A172 (cell line): ENCODE measurements around the gene RFTN1. TPM values are rescaled to one million over a fixed set of nuclear protein-coding genes. Genes with fewer than 3 reads are reported as not detected.
"Not testable (repeated sequence)": the region's sequence is repeated elsewhere in the genome, so short reads cannot be mapped to it uniquely, and the experiment has no call there.

Source experiments
- DNase-seq: peaks from one replicate; pipeline ENCODE4 v3.0.0-alpha.2; 2015; ENCODE audit warnings: low spot score
- total RNA-seq: library from RNA; depleted of rRNA; stranded (reverse); fragments of >200 nt; shearing (Covaris generic); gene quantifications from 2 replicates; pipeline ENCODE4 v1.2.3, GENCODE V29; 2014

The RFTN1 gene
- total RNA-seq, 1 experiment from 2014 or later: 52.1 TPM

DNA sequence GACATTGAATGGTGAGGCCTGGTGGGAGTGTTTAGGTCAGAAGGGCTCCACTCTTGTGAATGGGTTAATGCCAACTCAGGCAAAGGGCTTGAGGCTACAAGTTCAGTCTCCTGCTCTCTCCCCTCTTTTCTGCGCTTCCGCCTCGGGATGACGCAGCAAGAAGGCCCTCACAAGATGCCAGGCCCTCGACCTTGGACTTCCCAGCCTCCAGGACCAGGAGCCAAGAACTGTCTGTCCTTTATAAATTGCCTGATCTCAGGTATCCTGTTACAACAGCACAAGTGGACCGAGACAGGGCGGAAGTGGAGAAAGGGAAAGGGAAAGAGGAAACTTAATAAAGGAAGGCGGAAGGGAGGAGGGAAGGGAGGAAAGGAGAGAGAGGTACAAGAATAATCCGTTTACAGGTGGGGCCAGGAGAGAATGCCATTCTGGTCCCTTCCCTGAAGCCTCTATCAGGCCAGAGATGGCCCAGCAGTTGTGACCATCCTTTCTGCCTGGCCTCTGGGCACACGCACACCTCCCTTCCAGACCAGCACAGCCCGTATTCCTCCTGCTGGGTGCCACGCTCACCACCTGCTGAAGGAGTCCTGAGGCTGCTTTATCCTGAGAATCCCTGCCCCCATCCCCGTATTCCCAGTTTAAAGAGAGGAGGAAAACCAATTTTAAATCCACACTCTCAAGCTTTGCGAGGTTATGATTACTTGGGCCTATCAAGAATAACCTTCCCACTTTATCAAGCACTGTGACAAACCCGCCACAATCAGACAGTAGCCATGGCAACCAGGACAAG lies 184.3 kb downstream of the RFTN1 start:
- DNase-seq: no peak

DNA sequence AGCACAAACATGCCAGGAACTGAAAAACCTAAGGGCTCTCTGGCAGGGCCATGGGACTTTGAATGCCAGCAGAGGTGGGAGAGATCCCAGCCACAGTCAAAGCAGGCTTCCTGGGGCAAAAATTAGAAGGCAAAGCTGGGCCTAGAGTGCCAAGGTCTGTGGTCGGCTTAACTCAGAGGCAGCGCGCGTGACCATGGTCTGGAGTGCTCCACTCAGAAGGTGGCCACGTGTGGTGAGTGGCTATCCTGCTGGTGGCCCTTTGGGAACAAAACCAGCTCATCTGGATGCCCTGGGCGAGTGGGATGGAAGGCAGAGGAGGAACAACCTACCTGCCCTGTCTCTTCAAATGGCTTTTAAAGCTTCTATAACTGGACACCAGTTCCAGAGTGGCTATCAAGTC lies 185.4 kb downstream of the RFTN1 start:
- no peak for DNase-seq

DNA sequence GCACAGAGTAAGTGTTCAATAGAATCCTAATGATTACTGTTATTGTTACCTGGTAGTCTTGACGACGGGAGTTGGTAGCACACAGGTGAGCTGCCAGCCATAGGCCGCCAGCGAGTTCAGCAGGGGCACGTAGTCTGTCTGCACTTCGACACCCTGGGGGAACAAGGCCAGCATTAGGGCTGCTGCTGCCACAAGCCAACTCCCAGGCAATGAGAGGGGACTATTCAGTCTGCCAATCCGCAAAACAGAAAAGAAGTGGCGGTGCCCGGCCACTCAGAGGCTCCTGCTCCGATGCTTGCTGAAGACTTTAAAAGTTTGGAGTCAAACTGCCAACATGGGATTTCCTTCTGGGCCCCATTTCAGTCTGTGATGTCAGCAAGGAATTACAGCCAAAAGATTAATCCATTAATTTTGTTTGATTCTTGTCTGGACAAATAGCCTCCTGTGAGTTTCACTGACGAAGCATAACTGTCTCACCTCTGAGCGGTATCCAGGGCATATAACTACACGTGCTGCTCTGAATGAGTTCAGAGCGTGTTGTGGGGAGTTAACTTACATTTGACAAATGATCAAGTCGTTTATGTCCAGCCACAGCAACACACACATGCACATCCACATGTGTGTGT lies 186.7 kb downstream of the RFTN1 start:
- no peak for DNase-seq

DNA sequence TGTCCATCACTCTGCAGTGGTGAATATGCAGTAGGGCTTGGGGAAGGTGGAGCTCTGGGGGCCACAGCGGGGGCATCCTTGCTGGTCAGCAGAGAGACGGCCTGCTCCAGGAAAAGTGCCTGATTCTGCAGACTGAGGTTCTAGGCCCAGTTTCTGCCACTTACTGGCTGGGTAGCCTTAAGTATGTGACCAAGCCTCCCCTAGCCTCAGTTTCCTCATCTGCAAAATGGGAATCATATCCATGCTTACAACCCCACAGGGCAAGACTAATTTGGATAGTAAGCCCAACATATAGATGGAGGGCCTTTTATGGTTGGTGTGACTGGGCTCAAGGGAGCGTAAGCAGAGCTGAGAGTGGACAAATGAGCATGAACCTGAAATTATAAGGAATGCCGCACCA lies 187.6 kb downstream of the RFTN1 start:
- no peak for DNase-seq

DNA sequence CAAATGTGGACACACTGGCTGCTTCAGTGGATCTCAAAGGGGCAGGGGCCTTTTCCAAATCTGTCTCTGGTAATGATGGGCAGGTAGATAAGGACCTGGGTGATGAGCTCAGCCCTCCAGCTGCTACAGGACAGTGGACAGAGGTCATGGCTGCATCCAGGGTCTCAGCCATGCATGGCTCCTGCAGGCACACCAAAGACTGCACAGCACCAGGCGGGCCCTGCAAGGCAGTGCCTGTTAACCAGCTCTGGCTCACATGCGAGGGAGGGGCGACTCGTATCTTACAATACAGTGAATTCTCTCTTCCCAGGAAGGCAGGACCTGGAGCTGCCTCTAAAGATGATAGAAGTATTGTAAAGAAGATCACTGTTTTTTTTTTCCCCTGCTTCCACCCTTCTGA lies 189.8 kb downstream of the RFTN1 start:
- no peak for DNase-seq

DNA sequence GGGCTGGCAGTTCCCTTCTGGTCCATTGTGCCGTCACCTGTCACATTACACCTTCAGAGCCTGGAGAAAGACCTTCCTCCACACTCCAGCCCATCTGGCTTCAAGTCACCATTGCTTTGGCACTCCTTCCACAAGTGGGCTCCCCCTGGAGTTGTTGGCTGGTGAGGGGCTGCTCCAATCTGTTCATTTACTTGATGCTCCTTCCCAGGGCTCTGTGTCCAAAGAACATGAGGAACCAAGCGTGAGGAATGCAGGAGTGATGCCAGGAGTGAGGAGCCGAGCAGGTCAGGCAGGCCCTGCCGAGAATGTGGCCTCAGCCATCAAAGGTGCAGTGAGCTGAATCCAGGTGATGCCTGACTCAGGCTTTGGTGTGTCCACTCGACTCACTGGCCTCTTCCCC lies 191.3 kb downstream of the RFTN1 start:
- DNase-seq: no peak

DNA sequence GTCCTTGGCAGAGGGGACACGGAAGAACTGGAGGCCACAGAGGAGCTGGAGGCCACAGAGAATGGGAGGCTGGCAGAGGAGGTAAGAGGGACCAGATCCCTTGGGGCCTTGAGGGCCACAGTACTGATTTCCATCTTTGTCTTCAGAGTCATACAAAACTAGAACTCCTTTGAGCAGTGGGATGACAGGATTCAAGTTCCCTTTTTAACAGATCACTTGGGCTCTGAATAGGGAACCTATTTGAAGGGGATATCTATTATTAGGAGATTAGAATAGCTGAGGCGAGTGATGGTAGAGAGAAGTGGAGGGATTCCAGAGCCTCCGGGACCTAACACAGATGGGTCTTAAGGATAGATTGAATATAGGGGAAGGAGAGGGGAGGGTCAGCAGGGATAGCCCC lies 192.8 kb downstream of the RFTN1 start:
- DNase-seq: no peak

DNA sequence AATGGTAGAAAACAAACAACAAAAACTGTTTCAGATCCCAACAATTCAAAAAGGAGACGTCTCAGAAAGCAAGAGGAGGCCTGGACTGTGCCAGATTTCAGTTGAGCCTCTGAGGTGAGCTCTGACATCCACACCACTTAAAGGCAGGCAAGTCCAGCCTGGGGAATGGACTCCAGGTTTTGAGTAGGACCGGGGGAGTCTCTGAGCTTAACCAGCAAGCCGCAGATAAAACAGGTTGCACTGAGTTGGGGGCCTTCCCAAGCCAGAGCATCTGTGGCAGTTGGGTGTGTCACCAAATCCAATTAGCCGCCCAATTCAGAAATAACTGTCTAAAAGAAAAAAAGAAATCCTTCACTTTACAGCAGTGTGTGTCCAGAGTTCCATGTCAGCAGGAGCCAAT lies 193.8 kb downstream of the RFTN1 start:
- no peak for DNase-seq

DNA sequence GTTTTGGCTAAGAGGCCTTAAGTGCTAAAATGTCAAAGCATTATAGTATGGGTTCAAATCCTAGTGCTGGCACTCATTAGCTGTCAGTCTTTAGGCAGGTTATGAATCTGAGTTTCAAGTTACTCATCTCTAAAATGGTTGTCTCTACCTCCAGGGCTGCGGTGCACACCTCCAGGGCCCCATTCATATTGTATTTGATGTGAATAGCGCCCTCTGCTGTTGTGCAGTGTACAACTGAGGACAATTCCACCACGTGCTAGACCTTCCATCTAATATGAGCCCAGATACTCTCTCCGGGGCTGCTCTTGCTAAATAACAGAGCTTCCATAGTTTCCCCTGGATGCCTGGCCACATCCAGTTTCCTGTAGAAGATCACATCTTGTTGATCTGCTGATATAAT lies 194.2 kb downstream of the RFTN1 start:
- DNase-seq: no peak

DNA sequence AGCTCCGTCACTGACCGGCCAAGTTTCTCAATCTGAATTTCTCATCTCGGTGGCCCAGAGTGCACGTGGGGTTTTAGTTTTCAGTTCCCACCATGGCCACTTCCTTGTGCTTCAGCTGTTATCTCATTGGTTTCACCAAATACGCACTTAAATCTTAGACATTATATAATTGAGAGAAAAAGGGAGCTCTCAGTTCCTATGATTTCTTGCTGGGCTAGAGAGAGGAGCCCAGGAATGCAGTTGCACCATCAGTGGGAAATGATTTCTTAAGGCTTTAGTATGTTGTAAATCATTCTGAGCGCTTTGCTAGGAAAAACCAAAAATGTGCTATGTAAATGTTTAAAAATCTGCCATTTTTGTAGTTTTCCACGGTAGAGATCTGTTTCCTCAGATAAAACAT lies 195.3 kb downstream of the RFTN1 start:
- no peak for DNase-seq

DNA sequence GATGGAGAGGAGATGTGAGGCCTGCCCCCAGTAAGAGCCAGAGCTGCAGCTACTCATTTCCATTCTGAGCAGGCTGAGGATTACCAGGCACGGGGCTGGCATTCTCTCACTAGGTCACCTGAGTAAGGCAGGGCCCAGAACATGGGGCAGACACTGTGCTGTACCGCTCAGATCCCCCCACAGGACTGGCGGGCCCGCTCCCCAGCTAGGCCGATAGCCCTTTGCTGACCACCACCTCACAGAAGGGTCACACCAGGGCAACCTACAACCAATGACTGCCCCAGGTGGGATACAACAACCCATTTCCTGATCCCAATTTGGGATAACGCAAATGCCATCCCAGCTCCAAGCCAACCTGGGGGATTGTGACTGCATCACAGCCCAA lies 195.9 kb downstream of the RFTN1 start:
- DNase-seq: no peak

DNA sequence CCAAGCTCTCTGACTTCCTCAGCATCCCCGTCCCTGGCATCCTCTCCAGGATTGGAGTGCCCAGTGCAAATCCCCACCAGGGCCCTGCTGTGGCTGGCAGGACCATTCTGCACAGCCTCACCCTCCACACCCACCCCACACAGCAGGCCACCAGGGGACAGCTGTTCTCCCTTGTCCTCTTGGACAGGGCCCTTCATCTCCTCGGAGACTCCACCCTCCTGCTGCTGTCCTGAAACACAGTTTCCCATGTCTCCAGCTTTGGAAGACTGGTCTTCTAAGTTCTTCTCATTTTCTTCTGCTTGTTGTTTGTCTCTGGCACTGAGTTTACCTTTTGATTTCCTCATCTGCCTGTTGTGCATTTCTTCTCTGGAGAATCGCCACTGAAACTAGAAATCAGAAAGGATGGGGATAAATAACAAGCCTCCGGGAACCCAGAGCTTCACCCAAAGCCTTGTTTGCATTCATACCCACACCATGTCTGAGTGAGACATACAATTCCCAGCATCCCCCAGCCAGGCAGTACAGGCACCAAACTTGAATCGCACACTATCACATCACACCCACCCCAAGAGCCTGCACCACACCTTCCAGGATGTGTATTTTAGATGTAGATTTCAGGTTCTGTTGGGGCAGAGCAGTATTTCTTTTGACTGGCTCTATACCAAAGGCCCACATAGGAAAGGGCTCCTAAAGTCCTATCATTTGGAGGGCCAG lies 196.5 kb downstream of the RFTN1 start:
- DNase-seq: no peak

DNA sequence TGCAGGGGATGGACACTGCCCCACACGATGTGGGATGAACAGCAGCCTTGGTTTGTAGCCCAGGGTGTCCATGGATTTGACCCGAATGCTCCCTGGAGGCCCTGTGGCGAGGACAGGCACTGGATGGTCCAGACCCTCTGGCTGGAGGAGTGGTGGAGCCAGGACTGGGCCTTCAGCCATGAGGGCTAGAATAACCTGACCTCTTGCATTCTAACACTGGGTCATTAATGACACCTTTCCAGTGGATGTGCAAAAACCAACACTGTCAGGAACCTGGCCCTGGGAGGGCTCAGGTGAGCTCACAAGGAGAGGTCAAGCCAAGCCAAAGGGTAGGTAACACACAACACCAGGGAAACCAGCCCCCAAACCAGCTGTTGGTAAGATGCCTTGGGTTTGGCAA lies 197.1 kb downstream of the RFTN1 start:
- no peak for DNase-seq

DNA sequence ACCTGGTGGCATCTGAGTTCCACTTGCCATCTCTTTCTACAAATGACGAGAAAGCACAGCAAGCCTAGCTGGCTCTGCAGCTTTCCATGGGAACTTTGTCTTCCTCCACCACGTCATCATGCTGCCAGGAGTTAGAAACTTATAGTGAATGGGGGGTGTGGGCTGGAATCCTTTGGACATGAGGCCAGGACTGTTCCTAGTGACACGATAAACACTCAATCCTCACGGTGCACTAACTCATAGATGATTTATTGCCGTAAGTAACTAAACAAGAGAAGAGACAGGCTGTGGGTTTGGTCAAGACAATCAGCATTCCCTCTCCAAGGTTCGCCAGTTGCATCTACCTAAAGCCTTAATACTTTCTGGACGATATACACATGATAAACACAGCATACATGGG lies 197.9 kb downstream of the RFTN1 start:
- no peak for DNase-seq

DNA sequence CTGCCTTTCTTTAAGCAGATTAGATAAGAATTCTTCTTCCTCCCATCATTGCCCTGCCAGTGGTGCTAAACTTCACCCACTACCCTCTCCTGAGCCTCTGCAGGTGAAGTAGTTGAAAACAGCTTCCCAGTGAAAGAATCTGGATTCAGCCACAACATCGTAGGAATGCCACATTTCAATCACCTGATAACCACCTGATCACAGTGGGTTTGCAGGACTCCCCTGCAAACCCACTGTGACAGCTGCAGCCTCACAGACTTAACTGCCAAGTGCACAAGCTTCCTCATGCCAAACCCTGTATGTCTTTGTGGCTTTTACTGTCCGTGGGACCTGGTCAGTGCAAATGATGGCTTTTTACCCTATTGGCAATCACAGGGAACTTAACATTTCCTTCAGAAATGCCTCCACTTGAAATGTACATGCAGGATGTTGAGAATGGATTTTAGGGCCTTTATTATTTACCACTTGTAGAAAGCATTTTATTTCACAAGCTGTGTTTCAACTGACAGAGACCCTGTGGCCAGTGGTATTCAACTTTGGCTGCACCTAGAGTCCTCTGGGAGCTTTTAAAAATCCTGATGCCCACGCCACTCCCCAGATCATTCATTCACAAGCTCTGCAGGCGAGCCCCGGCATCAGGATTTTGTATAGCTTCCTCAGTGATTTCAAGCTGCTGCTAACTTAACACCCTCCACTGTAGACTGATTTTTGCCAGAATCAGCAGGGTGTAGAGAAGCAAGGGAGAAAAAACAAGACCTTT lies 199.4 kb downstream of the RFTN1 start:
- DNase-seq: no peak

DNA sequence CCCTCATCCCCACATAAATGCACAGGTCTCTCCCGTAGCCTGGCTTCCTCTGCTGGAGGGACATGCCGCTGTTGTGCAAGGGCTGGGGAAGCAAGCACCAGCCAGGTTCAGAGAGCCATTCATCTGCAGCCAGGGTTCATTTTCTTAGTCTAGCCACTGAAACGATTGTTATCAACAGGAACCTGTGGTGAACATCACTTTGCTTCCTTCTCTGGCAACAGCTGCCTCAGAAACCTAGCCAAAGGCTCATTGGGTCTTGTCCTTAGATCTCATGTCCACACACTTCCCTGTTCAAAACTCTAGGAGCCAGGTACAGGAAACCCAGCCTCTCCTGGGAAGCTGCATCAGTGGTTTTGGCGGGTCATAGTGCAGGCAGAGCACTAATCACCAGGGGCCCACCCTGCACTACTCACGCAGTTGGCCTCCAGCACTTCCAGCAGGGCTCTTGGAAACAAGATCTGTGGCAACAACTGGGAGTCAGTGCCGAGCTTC lies 201.5 kb downstream of the RFTN1 start:
- DNase-seq: no peak

DNA sequence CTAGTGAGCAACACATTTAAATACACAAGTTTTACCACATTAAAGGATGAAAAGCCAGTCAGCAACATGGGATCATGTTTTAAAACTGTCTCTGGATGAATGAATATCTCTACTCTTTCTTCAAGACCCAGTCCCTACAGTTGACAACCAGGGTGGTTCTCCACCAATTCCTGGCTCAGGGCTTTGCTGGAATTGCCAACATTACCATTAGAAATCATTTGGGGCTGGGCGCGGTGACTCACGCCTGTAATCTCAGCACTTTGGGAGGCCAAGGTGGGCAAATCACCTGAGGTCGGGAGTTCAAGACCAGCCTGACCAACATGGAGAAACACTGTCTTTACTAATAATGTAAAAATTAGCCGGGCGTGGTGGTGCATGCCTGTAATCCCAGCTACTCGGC lies 203.0 kb downstream of the RFTN1 start:
- not testable (repeated sequence) for DNase-seq

DNA sequence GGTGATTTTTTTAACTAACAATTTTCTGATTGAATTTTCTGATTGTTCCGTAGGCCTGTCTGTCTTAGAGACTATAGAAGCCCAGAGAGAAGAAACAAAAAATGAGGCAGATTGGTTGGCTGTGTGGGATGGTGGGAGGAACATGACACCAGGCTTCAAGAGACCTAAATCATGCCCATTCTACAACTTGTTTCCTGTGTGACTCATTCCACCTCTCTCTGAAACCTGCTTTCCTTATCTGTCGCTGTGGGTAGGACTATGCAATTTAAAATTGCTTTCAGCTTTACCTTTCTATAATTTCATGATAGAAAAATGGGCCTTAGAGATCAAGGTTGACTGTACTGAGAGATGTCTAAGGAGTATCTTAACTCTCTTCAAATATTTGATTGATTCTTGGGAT lies 203.9 kb downstream of the RFTN1 start:
- peak; percentile 87 for DNase-seq

DNA sequence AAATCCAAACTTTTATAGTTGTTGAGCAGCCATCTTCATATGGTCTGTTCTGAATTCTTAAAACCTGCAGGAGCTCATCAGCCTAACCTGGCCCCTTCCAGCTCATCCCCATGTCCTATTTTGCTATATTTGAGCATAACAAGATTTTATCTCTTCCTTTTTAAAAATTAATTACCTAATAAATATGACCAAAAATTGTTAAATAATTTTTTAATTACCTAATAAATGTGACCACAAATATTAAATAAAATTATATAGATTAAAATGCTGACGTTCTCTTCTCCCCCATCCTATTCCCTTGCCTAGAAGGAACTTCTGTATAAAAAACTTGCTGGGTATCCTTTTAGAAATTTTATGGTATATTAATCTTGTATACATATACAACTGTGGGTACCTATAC lies 204.8 kb downstream of the RFTN1 start:
- DNase-seq: no peak

DNA sequence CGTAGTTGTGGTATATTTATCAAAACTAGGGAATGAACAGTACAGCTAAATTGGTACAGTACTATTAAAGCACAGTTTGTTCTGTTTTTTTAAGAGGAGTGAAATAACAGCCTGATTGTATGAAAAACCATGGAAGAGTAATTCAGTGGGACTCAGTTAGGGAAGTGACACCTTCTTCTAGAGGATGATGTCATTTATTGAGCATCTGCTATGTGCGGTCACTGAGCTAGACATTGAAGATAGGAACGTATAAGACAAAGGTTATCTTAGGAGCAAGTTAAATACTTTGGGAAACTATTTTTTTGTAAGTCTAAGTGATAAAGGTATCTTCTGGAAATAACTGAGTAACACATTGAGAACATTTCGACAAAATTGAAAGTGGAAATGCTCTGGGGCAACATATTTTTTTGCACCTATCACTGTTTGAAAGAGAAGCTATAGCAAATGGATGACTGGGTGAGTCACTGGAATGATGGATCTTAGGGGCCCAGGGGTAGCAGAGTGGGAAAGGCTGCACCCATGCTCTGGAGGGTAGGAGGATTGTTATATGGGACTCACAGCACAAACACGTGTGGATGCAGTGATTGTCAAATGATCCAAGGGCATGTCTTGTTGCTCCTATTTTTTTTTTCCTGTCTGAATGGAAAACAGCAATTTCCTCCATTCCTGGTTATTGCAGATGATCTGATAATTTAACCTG lies 205.5 kb downstream of the RFTN1 start:
- no peak for DNase-seq

DNA sequence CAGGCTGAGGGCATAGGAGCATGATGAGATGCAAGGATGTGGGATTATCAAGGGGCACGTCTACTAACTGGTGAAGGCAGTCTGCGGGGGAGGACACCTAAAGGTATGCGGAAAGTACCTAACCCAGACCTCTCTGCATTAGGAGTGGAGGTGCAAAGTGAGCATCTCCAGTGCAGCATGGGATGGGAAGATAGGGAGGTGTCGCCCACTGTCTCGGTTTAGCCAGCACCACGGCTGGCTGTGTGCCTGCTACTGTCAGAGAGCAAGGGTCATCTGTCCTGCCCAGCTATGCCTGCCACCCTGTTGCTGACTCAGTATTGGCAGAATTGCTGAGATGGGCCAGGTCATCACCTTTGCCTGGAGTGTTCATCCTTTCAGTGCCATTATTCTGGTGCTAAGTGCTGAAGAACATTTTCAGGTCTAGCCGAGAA lies 208.4 kb downstream of the RFTN1 start:
- DNase-seq: no peak
